ENCODE results near the gene KDM6B.
A peak's percentile ranks its signal among the peaks of the same experiment; 100 is the strongest.

The KDM6B gene

GRCh38 chr17:7849751-7850504 lies 15.9 kb downstream of the KDM6B start:
- H3K27ac ChIP-seq, result peak overlapping the region; percentile 98
- TF ChIP-seq ZFX (IDR thresholded peaks at IDR 0.05; ENCODE audit: borderline replicate concordance) (no peak), CTCF (IDR thresholded peaks at IDR 0.05) (no peak)

- peak overlapping the region; percentile 98 for H3K27ac ChIP-seq
- TF ChIP-seq CTCF (IDR thresholded peaks at IDR 0.05) (no peak), ZFX (IDR thresholded peaks at IDR 0.05; ENCODE audit: borderline replicate concordance) (no peak)
Observed at GRCh38 chr17:7850701-7851437, 16.9 kb downstream of the KDM6B start.

- TF ChIP-seq CTCF (IDR thresholded peaks at IDR 0.05) (peak; percentile 96), ZFX (IDR thresholded peaks at IDR 0.05; ENCODE audit: borderline replicate concordance) (no peak)
- peak overlapping the region; percentile 98 for H3K27ac ChIP-seq
Observed at GRCh38 chr17:7851438-7852261, 17.6 kb downstream of the KDM6B start.

- TF ChIP-seq ZFX (IDR thresholded peaks at IDR 0.05; ENCODE audit: borderline replicate concordance) (no peak), CTCF (IDR thresholded peaks at IDR 0.05) (no peak)
- H3K27ac ChIP-seq, result peak overlapping the region; percentile 98
Observed at GRCh38 chr17:7852262-7852670, 18.2 kb downstream of the KDM6B start.

GRCh38 chr17:7852919-7853690 lies 19.1 kb downstream of the KDM6B start:
- TF ChIP-seq ZFX (IDR thresholded peaks at IDR 0.05; ENCODE audit: borderline replicate concordance), result no peak
- peak overlapping the region; percentile 98 for H3K27ac ChIP-seq

- TF ChIP-seq CTCF (IDR thresholded peaks at IDR 0.05) (no peak), ZFX (IDR thresholded peaks at IDR 0.05; ENCODE audit: borderline replicate concordance) (no peak)
- peak overlapping the region; percentile 98 for H3K27ac ChIP-seq
Observed at GRCh38 chr17:7853691-7854038, 19.6 kb downstream of the KDM6B start.
